Skin epidermis (tissue), 12 donors: ENCODE results near the gene RAPGEF5.
A peak's percentile ranks its signal among the peaks of the same experiment; 100 is the strongest.

ENCODE experiments used
- H3K27ac ChIP-seq, 21 experiments: fragments of 200-600 bp; sonication (generic) in 11 of 21; one replicate each; pipeline ENCODE4 v1.5.0; 2020; ENCODE audit warnings: mild to moderate bottlenecking in 3 of 21, inconsistent platforms in 2 of 21, moderate library complexity in 2 of 21
- H3K4me3 ChIP-seq, 7 experiments: fragments of 200-600 bp; sonication (generic) in 2 of 7; one replicate each; pipeline ENCODE4 v1.5.0; 2020; ENCODE audit warnings: inconsistent platforms in 2 of 7, mild to moderate bottlenecking in 2 of 7, moderate library complexity in 1 of 7

RAPGEF5 gene

DNA sequence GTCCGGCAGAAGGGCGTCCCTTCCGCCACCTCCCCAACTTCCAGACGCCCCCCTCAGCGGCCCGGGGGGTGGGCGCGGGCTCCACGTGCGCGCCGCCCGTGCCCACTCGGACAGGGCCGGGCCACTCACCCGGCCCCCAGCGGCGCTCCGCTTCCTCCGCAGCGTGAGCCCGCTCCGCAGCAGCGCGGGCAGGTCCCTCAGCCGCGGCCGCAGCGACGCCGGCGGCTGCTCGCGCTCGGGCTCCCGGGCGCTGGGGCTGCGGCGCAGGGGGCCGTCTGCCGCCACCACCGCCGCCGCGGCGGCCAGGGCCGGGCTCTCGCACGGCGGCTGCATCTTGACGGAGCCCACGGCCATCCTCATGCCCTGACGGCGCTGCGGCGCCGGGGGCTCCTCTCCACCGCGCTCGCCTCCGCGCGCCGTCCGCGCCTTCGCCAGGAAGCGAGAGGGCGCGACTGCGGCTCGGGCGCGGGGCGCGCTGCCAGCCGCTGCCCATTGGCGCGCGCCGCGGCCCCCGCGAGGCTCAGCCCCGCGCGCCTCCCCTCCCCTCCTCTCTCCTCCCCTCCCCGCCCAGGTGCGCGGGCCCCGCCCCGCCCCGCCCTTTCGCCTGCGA, at the start of gene RAPGEF5:
RAPGEF5 (minus strand) TSS at position 454 of the 610 bp plus-strand sequence; CDS start at position 360, 94 bp downstream.
- H3K27ac ChIP-seq: peak within 1 kb of the TSS in 17 of 21 experiments; percentile 40 to 86 (median 67)
- H3K4me3 ChIP-seq: peak within 1 kb of the TSS; percentile 23 to 62 (median 50)

GRCh38 chr7:22406715-22407114, 49.8 kb upstream of the RAPGEF5 start:
- Histone ChIP-seq H3K4me3 (no peak overlapping the region), H3K27ac (no peak overlapping the region)

DNA sequence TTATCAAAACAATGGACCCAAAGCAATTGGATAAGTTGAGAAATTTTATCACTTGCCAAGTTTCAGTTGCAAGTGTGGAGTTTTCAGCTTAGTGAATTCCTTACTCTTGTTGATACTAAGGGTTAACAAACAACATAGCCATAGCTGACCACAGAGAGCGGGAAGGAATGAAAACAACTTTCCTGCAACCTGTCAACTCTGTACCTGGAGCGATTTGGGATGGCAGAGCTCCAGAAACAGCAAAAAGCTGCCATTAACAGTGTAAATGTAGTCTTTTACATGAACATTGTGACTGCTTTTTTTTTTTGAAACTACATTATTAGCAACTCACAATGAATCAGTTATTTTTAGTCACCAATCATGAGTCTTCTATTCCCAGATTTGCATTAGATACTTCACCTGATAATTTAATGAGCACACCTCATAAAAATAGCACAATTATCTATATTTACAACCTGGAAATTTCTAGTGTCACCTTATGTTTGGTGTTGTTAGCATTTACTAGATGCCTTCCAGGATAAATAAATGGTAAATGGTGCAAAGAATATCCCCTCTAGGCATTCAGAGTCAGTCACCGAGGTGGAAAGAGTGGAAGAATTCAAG, 47.6 kb upstream of the RAPGEF5 start:
- Histone ChIP-seq H3K4me3 (no peak overlapping the region), H3K27ac (no peak overlapping the region)

DNA sequence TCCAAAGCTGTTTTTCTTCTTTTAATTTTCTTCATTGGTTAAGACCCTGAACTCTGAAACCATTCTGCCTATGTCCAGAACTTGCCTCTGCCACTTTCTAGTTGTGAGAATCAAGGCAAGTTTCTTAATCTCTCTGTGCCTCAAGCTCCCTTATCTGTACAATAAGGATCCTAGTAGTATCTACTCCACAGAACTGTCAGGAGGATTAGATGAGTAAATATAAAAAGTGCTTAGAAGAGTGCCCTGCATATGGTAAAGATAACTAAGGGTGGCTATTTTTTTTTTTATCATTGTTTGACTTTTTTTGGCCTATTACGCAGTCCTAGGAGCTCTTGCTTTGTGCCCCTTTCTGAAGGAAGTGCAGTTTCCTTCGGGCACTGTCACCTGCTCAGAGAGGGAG, 46.4 kb upstream of the RAPGEF5 start:
- H3K4me3 ChIP-seq: no peak overlapping the region
- no peak overlapping the region for H3K27ac ChIP-seq

GRCh38 chr7:22402250-22402649, 45.3 kb upstream of the RAPGEF5 start:
- Histone ChIP-seq H3K4me3 (no peak overlapping the region), H3K27ac (no peak overlapping the region)

DNA sequence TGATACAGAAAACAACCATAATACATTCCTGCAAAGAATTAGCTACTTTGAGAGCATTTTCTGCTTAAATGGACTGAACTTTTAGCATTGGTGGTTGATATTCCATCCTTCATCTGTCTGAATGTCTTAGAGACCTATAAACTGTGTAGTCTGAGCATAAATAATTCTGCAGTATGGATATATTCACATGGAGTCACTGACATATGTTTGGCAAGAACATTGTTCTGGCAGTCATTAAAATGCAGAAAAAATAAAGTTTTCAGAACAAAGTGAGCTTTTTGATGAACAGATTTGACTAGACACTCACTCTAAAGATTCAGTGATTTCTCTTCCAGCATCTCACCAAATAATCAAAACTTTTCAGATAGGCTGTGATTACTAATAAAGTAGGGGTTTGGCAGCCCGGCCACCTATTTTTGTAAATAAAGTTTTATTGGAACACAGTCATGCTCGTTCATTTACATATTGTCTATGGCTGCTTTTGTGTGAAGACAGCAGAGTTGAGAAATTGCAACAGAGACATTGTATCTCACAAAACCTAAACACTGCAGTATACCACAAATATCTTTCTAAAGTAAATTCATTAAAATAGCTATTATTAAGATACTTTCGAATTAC, 44.1 kb upstream of the RAPGEF5 start:
- H3K27ac ChIP-seq: no peak overlapping the region
- no peak overlapping the region for H3K4me3 ChIP-seq

- Histone ChIP-seq H3K4me3 (no peak overlapping the region), H3K27ac (no peak overlapping the region)
These were observed 43.3 kb upstream of the RAPGEF5 start for GRCh38 chr7:22400150-22400814.

DNA sequence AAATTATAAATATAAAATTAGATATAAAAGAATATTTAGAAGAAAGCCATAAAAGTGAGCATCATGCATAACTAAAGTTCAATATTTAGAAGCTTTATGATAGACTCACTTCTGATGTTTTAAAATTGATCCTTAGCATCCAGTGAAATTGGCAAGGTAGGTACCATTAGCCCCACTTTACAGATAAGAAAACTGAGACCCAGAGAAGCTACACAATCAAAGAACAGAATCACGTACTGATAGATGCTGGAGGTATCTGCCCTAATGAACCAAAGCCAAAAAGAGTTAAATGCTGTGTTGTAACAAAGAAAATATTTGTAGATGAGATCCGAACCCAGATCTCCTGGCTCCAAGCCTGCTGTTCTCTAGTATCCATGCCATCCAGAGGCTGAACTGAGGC, 42.6 kb upstream of the RAPGEF5 start:
- no peak overlapping the region for H3K4me3 ChIP-seq
- H3K27ac ChIP-seq: no peak overlapping the region

DNA sequence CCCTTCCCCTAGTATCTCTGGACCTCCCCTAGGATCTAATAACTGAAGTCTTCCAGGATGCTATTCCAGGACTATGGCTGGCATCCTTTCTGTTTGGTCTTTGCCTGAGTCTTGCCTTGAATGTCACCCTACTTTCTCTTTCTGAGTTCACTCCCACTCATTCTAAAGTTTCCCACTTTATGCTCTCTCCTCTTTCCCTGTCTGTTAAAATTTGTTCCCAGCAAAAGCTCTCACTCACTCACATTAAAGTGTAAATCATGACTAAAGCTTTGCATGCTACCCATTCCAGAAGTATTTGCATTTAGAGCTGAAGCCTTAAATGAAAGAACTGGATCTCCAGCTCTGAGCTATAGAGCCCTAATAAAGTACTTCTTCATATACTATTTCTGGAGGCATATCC, 42.1 kb upstream of the RAPGEF5 start:
- no peak overlapping the region for H3K4me3 ChIP-seq

GRCh38 chr7:22397981-22398380, 41.0 kb upstream of the RAPGEF5 start:
- H3K27ac ChIP-seq: no peak overlapping the region
- no peak overlapping the region for H3K4me3 ChIP-seq

More for the DNA sequence above, 42.1 kb upstream of the RAPGEF5 start:
- H3K27ac ChIP-seq: no peak overlapping the region

- H3K27ac ChIP-seq: no peak overlapping the region
- no peak overlapping the region for H3K4me3 ChIP-seq
These were observed 38.3 kb upstream of the RAPGEF5 start for GRCh38 chr7:22395222-22395621.

- no peak overlapping the region for H3K4me3 ChIP-seq
- no peak overlapping the region for H3K27ac ChIP-seq
These were observed 37.8 kb upstream of the RAPGEF5 start for GRCh38 chr7:22394739-22395138.

DNA sequence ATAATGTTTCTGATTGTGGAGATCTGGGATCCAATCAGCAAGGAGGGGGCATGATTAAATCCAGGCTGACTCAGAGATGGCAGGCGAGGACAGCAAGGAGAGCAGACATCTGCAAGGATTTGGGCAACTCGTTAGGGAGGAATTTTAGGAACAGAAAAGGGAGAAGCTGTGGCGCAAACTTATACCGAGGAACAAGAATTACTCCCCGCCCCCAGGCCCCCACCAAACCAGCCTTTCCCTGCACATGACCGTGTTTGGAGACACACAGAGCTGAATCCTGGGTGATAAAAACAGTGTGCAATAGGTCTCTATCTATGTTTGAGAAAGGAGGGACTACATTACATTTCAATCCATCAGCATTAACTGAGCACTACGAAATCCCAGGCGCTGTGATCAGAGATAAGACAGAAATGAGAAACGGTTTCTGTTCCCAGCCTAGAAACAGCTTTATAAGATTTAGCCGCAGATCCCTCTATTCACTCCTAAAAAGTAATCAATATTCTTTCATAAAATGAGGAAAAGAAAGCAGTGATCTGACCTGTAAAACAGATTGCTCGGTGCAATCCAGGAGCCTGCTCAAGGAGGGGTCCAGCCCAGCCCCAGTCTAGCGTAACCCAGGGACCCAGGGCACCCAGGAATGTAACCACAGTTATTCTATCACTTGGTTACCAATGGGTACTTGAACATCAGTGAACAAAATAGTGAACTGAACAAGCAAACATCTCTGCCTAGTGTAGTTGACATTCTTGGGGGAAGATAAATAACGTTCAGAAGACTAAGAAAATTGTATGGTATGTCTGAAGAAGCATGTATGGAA, 37.2 kb upstream of the RAPGEF5 start:
- H3K4me3 ChIP-seq: no peak overlapping the region
- no peak overlapping the region for H3K27ac ChIP-seq

GRCh38 chr7:22390516-22390915, 33.6 kb upstream of the RAPGEF5 start:
- no peak overlapping the region for H3K4me3 ChIP-seq
- no peak overlapping the region for H3K27ac ChIP-seq

DNA sequence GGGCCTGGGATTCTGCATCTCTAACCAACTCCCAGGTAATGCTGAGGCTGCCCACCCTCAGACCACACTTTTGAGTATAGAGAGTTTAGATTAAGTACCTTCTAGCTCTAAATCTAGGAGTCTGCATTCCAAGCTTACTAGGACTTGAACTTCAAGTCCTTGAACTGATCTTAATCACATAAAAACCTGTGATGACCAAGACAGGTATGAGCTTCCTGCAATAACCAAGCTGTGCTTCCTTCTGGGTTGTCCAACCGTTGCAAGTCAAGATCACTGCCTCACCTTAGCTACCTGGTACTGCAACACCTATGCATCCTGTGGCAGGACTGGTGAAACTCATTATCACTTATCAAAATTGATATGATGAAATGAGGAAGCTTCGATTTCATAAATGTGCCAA, 32.9 kb upstream of the RAPGEF5 start:
- Histone ChIP-seq H3K4me3 (no peak overlapping the region), H3K27ac (no peak overlapping the region)

DNA sequence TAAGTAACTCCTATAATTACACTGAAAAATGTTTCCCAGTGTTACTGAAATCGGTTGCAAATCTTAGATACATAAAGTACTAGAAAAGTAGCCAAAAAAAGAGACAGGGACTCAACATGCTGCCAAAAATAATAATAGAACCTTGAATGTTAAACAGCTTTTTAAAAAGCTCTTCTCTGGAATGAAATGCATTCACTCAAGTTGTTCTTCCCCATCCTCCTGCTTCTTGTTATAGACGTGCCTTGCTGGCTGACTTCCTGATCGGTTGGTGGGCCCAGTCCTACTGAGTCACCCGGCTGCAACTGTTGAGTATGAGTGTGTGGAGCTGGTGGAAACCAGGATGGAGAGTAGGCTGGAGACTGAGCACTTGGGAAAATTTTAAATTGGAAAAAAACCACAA, 30.6 kb upstream of the RAPGEF5 start:
- H3K4me3 ChIP-seq: no peak overlapping the region
- H3K27ac ChIP-seq: no peak overlapping the region

- H3K4me3 ChIP-seq: no peak overlapping the region
- no peak overlapping the region for H3K27ac ChIP-seq
These were observed 29.9 kb upstream of the RAPGEF5 start for GRCh38 chr7:22386865-22387264.

DNA sequence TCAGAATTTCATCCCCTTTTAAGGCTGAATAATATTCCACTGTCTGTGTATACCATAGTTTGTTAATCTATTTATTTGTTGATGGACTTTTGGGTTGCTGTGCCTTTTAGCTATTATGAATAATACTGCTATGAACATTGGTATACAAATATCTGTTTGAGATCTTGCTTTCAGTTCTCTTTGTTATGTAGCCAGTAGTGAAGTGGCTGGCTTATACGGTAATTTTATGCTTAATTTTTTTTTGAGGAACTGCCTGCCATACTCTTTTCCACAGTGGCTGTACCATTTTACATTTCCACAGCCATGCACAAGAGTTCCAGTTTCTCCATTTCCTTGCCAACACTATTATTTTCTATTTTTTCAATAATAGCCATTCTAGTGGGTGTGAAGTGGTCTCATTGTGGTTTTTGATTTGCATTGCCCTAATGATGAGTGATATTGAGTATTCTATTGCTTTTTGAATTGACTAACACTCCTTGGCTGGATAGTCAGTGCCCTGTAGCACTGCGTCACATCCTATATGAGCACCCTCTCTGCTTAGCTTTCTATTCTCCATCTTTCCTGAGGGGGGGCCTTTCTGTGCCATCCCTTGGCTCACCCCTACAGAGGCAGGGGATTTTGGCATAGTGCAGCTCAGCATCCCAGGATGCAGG, 29.4 kb upstream of the RAPGEF5 start:
- H3K4me3 ChIP-seq: no peak overlapping the region
- H3K27ac ChIP-seq: no peak overlapping the region

DNA sequence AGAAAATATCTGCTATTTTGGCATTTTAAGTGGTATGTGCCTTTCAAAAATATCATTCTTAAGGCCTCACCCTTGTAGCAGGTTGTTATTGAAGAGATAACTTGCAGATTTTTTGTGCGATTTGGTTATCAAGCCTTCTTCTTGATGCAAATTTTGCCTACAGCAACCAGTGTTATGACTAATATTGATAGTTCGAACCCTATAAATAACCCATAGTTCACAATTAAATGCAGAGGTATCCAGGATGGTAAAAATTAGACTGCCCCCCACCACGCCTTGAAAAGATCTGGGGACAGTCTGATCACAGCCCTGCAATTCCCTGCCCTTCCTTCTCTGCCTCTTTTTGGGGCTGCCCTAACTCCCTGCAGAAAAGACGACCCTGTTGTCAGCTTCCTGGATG, 28.4 kb upstream of the RAPGEF5 start:
- H3K4me3 ChIP-seq: no peak overlapping the region
- H3K27ac ChIP-seq: no peak overlapping the region

DNA sequence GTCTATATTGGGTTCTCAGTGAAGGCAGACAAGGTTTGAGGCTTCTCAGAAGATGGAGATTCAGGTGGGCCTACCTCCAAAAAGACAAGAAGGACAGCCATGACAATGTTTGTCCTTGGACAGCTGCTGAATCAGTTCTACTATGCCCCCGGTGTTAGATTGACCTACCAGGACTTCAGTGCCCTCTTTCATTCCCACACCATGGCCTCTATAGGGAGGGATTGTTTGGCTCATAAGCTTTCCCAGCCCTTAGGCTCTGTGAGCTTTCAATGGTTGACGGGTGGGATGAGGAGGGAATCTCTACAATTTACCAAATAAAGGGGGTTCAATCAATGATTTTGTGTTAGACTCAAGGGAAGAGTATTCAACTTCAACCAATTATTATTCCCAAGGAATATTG, 23.4 kb upstream of the RAPGEF5 start:
- Histone ChIP-seq H3K4me3 (no peak overlapping the region), H3K27ac (no peak overlapping the region)
